ENCODE data around the gene COX18. TPM values are rescaled to one million over a fixed set of nuclear protein-coding genes. Genes with fewer than 3 reads are reported as not detected.

Gene COX18
- total RNA-seq, 1 experiment from 2014 or later = 26.9 TPM

GRCh38 chr4:73086095-73086868 lies 16.8 kb upstream of the COX18 start (continued):
- no peak for TF ChIP-seq ZNF425 (CRISPR knock-in tag; conservative IDR thresholded peaks at IDR 0.05)
- no peak for TF ChIP-seq ARID4B (CRISPR knock-in tag; IDR thresholded peaks at IDR 0.05; ENCODE audit: borderline replicate concordance)
- no peak for TF ChIP-seq HMGA2 (CRISPR knock-in tag; IDR thresholded peaks at IDR 0.05)
- no peak for TF ChIP-seq AR (CRISPR knock-in tag; IDR thresholded peaks at IDR 0.05)
- TF ChIP-seq ZMAT4 (CRISPR knock-in tag; IDR thresholded peaks at IDR 0.05) = no peak
- TF ChIP-seq E2F5 (CRISPR knock-in tag; IDR thresholded peaks at IDR 0.05) = no peak

- DNase-seq (ENCODE audit: low spot score) (no peak), ATAC-seq (no peak)
- no peak for TF ChIP-seq ZMAT4 (CRISPR knock-in tag; IDR thresholded peaks at IDR 0.05)
- TF ChIP-seq ZNF263 (CRISPR knock-in tag; IDR thresholded peaks at IDR 0.05; ENCODE audit: low read depth) = no peak
- no peak for TF ChIP-seq GTF2I (CRISPR knock-in tag; conservative IDR thresholded peaks at IDR 0.05)
- TF ChIP-seq AR (CRISPR knock-in tag; IDR thresholded peaks at IDR 0.05) = no peak
- TF ChIP-seq USF2 (CRISPR knock-in tag; IDR thresholded peaks at IDR 0.05) = no peak
- Mint-ChIP-seq H3K9me3 (no peaks in the 10 kb centered on the region), H3K4me3 (no peak overlapping the region), H3K27ac (no peak overlapping the region), H3K36me3 (peaks cover 52% of the 10 kb centered on the region), H3K4me1 (no peaks in the 10 kb centered on the region), H3K27me3 (ENCODE audit: low read depth) (no peaks in the 10 kb centered on the region)
- CTCF ChIA-PET = no interaction called here
- POLR2A ChIA-PET = no interaction called here
Observed at GRCh38 chr4:73080789-73081188, 11.3 kb upstream of the COX18 start.

Measured in WTC11 (cell line).